ENCODE data around the gene NELFB.

Gene NELFB

DNA sequence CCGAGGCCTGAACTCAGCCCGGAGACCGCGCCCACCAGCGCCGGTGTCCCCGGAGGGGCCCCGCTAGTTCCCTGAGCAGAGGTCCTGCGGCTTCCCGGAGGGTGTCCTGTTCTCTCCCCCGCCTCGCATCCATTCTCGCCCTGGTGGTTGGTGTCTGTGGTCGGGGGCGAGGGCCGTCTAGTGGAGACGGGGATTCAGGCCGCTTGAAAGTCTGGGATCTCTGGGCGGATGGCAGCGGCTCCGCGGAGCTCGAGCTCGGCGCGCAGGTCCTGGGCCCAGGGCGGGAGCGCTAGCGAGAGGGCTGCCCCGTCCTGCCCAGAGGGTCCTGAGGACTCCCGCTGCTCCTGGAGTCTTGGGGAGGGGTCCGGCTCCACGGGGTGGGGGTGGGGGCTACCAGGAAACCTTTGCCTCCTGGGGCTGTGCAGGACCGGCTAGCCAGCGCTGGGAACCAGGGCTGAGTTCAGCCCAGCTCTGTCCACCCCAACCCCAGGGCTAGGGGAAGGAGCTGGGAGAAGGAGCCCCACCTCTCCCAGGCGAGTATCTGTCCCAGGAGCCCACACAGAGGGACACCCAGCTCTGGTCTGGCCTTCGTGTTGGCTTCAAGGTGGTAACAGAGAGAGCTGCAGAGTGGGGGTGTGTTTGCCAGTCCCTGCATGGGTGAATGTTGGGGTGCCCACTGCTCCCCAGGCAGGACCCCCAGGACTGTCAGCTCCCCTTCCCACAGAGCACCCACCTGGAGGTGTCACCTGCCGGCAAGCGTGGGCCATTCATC lies 26.4 kb downstream of the NELFB start:
- no peak for DNase-seq (ENCODE audit: low read depth)

DNA sequence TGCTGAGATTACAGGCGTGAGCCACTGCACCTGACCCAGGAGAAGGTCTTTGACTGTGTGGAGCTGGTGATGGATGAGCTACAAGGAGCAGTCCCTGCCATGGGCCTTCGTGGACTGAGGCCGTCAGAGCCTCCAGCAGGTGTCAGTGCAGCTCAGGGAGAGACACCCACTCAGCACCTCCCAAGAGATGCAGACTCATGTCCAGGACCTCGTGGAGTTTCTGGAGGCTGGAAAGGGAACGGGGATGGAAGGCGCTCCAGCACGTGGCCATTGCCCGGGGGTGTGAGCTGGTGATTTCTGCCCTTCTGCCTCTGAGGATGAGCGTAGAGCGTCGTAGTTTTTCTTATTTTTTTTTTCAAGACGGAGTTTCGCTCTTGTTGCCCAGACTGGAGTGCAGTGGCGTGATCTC lies 31.9 kb downstream of the NELFB start:
- no peak for DNase-seq (ENCODE audit: low read depth)

DNA sequence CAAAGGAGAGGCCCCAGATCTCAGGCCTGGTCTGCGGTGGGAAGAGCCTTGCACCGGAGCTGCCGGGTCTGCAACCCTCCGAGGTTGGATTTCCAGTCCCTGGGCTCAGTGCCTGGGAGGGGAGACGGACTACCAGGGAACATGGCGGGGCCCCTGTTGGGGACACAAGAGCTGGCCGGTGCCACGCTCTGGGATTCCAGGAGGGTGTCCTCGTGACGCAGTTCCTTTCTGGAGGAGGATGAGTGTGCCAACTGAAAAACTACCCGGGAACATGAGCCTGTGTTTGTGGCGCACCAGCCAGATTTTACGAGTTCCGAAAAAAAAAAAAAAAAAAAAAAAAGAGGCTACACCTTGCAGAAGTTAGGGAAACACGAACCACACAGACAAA lies 38.0 kb downstream of the NELFB start:
- DNase-seq (ENCODE audit: low read depth), result no peak

DNA sequence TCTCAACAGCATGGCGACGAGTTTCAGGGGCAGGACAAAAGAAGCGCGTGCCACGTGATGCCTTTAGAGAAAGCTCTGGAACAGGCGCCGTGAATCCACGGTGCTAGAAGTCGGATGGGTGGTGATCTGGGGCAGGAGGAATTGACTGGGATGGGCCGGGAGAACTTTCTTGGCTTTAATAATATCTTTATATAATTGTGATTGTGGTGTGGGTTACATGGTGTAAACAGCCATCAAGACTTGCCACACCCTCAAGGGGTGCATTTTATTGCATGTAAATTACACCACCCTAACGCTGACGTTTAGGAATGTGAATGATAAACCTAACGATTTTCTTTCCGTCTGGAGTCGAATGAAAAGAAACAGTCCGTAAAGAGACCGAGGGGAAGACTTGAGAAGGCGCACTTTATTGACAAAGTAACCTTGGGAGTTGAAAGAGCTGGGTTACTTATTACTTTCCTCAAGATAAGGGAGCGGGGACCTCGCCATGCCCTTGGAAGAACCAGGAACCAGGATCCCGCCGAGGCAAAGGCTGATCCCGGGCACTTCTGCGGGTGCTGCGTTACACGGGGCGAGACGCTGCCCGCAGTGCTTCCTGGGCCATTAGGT lies 38.5 kb downstream of the NELFB start:
- no peak for DNase-seq (ENCODE audit: low read depth)

DNA sequence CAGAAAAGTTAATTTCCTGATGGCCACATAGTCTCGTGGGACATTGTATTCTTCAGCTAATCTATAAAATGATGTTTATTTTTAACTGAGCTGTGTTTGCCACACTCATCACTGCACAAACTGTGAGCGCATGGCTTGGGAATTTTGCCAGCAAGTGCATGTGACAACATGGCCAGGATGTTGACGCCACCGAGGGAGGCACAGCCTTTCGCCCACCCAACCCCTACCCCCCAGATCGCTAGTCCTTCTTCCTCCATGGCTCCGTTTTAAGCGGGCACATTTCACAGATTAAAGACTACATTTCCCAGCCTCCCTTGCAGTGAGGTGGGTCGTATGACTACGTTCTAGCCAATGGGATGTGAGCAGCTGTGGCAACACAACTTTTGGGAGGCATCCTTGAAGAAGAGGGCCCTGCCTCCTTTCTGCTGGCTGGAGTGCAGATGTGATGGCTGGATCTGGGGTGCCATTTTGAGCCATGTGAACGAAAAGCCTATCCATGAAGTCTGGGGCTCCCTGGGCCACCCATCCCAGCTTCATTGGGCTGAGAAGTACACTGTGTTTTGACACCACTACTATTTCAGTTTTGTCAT lies 39.1 kb downstream of the NELFB start:
- no peak for DNase-seq (ENCODE audit: low read depth)

DNA sequence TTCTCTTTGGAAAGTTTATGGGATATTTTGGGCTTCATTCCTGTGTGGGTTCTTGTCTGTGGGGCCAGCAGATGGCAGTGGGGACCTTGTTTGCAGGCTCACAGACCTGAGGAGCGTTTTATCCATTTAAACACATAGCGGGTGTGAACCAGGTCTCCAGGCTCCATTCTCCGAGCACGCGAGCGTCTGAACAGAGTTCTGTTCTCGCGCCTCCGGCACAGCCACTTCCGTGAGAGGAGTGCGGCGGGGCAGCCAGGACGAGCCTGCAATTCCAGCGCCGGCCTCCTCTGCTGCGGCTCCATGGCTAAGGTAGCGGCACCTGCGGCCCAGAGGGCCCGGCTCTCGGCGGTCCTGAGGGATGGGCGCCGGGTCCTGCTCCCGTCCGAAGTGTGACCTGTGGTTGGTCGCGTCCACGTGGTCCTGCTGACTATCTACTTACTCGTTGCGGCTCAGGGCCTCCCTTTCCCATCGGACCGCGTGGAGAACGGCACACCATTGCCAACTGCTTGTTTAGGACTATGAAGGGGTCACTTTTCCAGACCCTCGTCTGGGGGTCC lies 39.6 kb downstream of the NELFB start:
- no peak for DNase-seq (ENCODE audit: low read depth)

DNA sequence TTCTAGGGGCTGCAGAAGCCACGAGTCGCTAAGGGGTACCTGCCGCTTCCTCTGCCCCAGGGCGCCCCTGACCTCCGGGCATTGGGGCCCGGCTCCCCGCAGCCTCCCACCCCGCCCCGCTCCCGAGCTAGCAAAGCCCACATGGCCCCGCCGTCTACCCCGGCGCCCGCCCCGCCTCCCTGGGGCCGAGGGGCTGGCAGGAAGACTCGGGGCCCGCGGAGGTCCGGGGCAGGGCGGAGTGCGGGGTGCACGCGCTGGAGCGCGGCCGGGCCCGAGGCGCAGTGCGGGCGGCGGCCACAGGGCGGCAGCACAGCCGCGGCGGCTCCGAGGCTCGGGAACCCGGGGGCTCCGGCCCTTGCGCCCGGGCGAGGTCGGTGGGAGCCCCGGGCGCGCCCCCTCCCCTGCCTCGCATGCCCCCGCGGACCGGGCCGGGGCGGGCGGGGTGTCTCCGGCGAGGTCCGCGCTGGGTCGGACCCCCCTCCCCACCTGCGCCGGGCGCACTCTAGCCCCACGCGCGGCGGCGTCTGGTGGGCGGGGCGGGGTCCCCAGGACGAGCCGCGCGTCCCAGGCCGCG lies 40.2 kb downstream of the NELFB start:
- no peak for DNase-seq (ENCODE audit: low read depth)

DNA sequence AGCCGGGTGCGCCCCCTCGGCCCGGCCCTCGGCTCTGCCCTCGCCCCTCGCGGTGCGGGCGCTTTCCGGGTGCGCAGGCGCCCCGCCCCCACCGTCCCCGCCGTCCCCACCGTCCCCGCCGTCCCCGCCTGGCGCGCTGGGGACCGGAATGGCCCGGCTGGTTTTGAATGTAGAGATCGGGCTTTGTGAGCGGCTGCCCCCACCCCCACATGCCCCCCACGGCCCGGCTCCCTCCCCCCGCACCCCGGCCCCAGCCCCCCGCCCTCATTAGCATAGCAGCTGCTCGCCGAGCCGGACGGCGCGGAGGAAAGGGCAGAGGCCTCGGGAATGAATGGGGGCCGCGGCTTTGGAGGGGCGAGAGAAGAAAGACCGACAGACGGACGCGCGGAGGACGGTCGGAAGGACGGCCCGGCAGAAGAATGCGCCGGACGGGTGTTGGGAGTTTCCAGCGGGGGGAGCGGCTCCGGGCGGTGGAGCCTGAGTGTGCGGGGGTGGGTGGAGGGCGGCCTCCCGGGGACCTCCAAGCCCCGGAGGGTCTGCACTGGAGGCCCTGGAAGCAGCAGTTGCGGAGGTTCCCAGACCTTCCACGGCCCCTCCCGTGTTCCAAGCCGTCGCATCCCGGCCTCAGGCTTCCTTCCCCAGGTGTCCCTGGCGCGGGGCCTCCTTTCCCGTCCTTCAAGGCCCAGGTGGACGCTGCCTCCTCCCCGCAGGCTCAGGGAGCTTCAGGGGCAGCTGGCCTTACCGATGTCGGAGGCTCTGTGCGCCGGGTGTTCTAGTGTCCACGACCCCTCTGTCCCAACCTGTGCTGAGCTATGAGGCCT lies 40.9 kb downstream of the NELFB start:
- no peak for DNase-seq (ENCODE audit: low read depth)

DNA sequence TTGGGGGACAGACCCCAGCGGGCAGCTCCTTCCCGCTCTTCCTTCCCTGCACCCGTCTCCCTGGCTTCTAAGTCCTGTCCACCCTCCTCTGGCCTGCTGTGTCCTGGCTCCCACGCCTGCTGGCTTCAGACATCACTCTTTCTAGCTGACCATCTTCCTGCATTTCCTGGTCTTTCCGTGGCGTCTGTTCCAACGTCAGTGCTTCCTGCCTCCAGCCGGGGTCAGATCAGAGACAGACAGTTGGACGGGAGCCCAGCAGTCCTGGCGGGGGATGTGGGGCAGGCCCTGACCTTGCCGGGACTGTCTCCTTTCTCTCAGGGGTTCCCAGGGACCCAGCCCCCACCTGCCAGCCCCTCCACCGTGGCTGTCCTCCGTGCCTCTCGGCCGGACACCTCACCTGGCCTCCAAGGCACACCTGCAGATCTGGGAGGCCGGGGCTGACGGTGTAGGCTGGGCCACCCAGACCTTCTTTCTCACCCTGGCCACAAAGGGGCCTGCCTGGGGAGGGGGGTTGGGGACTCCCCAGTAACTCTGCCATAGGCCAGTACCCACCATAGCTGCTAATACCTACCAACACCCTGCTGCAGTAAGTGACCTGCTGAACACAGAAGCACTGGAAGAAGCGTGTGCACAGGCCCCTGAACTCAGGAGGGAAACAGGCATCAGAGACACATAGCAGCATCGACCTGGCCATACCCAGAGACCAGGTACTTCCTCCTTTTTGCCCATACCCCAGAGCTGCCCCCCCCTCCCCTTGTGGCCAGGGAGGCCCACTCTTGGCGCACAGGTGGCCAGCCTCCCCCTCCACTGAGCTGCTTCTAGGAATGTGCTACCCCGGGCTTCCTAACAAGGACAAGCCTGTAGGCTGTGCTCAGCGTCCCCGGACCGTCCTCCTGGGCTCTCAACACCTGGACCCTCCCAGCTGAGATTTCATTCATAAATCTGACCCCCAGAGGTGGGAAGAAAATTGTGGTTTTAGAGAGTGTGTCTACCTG lies 41.8 kb downstream of the NELFB start:
- no peak for DNase-seq (ENCODE audit: low read depth)

DNA sequence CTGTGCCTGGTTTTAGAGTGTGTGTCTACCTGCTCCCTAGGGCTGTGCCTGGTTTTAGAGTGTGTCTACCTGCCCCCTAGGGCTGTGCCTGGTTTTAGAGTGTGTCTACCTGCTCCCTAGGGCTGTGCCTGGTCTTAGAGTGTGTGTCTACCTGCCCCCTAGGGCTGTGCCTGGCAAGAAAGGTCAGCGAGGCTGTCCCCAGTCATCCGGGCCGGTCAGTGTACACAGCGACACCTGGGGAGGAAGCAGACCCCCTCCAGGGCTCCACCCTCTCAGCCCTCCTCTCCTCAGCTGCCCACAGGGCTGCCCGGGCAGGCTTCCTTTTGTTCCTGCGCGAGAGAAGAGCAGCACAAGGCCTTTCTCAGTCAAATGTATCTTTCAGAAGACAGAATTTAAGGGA lies 42.8 kb downstream of the NELFB start:
- no peak for DNase-seq (ENCODE audit: low read depth)

DNA sequence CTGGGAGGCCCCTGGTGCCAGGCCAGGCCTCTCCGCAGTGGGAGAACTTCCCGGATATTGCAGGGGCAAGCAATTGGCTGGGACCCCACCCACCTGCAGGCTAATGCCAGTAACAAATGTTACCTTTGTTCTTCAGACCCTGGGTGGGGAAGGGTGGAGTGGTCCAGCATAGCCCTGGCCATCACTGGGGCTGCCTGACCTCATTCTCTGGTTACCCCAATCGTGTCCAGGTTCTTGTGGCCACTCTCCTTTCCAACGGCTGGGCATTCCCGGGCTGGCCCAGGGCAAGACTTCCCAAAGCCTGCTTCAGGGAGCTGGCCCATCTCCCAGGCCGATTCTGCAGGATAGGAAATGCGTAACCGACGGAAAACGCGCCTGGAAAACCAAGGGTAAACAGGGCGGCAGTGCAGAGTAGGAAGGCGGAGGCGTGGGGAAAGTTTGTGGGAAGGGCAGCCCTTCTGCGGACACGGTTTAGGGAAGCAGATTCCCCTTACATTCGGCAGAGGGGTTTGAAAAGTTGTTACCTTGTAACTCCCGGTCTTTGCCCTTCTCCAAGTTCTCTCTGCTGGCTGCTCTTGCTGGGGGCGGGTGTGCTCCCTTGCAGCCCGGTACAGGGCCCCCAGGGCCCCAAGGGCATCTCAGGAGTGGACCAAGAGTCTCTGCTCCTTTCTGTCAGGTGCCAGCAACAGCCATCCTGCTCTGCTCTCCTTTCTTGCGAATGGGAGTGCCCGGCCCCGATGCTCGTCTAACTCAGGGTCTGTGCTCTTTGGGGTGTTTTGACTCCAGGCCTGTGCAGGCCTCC lies 43.5 kb downstream of the NELFB start:
- no peak for DNase-seq (ENCODE audit: low read depth)

DNA sequence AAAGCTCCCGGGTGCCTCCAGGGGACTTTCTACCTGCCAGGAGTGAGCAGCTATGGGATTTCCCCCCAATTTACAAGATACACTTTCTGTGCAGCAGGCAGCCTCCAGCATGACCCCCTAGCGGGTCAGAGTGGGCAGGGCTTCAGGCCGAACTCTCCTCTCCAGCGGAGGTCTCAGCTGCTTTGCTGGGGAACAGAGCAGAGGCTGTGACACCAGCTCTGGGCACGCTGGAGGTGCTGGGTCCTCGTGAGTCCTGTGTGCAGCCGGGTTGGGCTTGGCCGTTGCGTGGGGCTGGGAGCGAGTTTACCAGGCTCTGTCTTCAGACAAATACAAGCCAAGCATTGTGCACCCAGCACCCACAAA lies 44.1 kb downstream of the NELFB start:
- no peak for DNase-seq (ENCODE audit: low read depth)

DNA sequence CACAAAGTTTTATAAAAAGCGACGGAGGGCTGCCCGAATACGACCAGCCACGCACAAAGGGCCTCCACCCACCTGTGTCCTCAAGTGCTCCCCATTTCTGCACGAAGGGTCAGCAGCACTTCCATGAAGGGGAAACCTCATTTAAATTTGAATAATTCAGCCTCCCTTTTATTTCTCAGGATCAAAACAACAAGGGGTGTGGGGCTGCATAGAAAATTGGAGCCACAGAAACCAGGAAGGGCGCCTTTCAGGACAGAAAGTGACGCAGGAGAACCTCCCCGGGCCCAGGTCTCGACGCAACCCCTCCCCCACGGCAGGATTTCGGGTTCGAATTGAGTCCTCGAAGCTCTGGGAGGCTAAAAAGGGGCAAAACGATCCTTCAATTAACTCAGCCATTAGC lies 44.8 kb downstream of the NELFB start:
- DNase-seq (ENCODE audit: low read depth), result no peak

DNA sequence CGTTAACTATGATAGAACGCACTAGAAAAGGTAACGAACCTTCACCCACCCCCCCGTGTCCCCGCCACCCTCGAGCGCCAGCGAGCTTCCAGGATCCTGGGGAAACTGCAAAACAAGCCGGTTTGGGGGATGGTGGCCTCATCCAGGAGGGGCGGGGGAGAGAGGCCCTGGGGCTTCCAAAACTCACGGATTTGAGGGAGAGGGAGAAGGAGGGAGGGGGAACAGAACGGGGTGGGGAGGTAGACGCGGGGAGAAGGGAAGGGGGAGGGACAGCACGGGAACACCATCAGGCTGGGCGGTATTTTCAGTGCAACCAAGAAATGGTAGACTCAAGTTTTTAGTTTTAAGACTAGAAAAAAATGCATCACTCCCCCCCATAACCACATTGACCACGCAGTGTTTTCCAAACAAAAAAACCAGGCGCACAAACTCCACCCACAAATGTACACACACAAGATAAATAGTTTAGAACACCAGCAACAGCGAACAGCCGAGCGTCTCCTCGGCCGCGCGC lies 45.5 kb downstream of the NELFB start:
- DNase-seq (ENCODE audit: low read depth), result no peak

DNA sequence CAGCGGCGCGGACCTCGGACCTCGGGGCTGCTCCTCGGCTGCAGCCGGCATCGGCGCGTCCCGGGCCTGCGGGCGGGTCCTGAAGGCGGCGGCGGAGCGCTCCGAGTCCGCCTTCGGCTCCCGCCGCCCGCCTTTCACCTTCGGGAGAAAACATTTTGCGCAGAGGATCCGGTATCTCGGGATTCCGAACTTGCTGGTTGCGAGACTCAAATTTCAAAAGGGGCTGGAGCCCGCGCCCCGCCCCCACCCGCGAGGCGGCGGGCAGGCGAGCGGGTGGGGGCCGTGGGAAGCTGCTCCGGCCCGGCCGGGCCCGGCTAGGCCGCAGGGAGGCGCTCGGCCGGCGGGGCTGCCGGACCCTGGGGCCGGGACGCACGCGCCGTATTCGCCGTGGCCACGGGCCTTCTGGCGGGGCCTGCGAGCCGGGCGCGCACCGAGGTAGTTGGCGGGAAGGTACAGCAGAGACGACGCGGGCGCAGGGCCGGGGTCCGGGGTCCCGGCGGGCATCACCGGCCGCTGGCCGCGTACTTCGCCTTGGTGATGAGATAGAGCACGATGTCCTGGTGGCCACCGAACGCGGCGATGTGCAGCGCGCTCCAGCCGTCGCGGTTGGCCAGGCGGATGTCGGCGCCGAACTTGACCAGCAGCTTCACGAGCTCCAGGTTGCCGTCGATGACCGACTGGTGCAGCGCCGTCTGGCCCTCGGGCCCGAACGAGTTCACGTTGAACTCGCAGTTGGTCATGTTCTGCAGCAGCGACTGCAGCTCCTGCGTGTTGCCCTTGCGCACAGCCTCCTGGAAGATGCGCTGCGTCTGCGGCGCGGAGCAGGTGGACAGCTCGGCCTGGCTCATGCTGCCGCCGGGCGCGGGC lies 46.2 kb downstream of the NELFB start:
- DNase-seq (ENCODE audit: low read depth), result no peak

DNA sequence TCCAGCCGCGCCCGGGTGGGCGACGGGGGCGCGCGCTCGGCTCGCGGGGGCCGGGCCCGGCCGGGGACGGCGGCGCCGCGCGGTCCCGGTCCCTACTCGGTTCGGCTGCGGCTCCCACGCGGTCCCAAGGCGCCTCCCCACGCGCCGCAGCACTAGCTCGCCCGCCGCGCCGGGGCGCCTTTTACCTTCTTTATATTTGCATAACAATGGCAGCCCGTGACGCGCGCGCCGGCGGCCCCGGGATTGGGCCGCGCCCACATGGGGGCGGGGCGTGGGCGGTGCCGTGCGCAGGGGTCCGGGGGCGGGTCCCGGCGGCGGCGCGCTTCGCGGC lies 47.0 kb downstream of the NELFB start, which contains the start of gene NRARP:
Gene NRARP, minus strand, starts transcription at position 154 of the 331 bp plus-strand sequence. CDS start 343 bp downstream, outside the sequence.
- DNase-seq (ENCODE audit: low read depth), result no peak

DNA sequence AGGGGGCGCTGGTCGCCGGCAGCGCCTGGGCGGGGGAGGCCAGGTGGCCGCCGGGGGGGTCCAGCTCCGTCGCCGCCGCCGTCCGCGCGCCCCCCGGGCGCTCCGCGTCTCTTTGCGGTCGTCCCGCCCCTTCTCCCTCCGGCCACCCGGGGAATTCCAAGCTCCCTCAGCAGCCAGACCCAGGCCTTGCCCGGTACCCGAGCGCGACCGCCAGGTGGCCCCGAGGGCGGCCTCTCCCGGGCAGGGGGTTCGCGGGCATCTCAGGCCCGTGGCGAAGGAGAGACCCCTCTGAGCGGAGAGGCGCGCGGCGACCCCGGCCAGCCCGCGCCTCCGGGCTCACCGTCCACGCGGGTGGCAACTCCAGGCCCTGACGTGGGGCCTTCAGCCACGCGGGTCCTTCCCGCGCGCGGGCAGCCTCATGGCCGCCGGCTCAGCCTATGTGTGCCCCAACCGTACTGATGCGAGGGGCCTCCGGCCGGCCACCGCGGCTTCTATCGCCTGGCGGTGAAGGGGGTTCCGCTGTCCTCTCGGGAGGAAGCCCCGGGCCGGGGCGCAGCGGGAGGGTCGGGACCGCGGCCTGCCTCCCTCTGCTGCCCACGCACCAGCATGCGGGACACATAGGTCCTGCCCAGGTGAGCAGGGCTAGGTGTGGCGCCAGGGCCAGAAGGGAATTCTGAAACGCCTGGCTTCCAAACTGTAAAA lies 47.5 kb downstream of the NELFB start:
- no peak for DNase-seq (ENCODE audit: low read depth)

All from HS-5 (cell line).